Measurements from ENCODE around the gene WDR1.

DNA sequence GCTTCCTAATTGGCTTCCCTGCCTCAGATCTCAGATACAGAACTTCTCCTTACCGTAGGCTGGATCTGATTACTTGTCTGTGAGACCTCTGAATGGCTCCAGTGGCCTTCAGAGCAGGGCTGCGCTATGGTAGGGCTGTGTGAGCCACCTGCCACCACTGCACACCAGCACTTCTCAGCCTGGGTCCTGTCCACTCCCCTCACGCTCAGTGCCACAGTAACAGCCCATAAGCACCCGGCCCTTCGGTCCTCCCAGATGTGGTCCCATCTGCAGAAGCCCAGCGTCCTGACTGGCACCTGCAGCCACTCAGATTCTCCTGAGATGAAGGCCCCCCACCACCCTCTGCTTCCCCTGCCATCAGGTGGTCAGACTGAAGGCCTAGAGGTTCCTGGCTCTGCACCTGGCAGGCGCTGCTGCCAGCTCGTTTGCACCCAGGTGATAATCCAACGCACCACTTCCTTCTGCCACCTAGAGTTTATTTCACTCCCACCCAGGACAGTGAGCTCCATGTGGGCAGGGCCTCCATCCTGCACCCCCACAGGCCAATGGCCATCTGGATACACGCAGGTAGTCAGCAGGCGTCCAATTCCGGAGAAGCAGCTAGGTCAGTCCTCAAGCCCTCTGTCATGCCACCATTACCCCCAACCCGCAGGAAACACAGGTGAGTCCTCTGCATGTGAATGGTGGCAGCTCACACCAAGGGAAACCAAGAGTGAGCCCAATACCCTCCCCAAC, 5.4 kb downstream of the WDR1 start:
- TF ChIP-seq, protein P1, sequence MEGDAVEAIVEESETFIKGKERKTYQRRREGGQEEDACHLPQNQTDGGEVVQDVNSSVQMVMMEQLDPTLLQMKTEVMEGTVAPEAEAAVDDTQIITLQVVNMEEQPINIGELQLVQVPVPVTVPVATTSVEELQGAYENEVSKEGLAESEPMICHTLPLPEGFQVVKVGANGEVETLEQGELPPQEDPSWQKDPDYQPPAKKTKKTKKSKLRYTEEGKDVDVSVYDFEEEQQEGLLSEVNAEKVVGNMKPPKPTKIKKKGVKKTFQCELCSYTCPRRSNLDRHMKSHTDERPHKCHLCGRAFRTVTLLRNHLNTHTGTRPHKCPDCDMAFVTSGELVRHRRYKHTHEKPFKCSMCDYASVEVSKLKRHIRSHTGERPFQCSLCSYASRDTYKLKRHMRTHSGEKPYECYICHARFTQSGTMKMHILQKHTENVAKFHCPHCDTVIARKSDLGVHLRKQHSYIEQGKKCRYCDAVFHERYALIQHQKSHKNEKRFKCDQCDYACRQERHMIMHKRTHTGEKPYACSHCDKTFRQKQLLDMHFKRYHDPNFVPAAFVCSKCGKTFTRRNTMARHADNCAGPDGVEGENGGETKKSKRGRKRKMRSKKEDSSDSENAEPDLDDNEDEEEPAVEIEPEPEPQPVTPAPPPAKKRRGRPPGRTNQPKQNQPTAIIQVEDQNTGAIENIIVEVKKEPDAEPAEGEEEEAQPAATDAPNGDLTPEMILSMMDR (IDR thresholded peaks at IDR 0.05; ENCODE audit: insufficient read depth, low read length, poor library complexity, severe bottlenecking) = no peak
- no peak for TF ChIP-seq EZH2phosphoT487 (conservative IDR thresholded peaks at IDR 0.05; ENCODE audit: low read length)

Data from SU-DHL-6 (cell line).